Right renal pelvis (tissue), 4 donors: ENCODE data around the gene AR. TPM values are rescaled to one million over a fixed set of nuclear protein-coding genes. Genes with fewer than 3 reads are reported as not detected.

Experiments
- DNase-seq, 4 donors: peaks; one replicate each; pipeline ENCODE4 v3.0.0-alpha.2; 2013; ENCODE audit warnings: low read depth in 4 of 4, low spot score in 3 of 4, missing footprints in 1 of 4
- polyA plus RNA-seq, 4 donors: library from polyadenylated mRNA; unstranded; fragments of 120-200 nt; gene quantifications; one replicate each; pipeline ENCODE4 v1.2.1, GENCODE V29; 2013; ENCODE audit not compliant: insufficient read length in 4 of 4

Gene AR
- polyA plus RNA-seq, 4 donors = 2.8 to 4.2 (median 3.7) TPM

DNA sequence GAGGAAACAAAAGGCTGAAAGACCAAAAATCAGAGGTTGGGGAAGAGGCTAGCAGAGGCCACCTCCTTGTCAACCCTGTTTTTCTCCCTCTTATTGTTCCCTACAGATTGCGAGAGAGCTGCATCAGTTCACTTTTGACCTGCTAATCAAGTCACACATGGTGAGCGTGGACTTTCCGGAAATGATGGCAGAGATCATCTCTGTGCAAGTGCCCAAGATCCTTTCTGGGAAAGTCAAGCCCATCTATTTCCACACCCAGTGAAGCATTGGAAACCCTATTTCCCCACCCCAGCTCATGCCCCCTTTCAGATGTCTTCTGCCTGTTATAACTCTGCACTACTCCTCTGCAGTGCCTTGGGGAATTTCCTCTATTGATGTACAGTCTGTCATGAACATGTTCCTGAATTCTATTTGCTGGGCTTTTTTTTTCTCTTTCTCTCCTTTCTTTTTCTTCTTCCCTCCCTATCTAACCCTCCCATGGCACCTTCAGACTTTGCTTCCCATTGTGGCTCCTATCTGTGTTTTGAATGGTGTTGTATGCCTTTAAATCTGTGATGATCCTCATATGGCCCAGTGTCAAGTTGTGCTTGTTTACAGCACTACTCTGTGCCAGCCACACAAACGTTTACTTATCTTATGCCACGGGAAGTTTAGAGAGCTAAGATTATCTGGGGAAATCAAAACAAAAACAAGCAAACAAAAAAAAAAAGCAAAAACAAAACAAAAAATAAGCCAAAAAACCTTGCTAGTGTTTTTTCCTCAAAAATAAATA, 179.9 kb downstream of the AR start:
- DNase-seq = no peak

DNA sequence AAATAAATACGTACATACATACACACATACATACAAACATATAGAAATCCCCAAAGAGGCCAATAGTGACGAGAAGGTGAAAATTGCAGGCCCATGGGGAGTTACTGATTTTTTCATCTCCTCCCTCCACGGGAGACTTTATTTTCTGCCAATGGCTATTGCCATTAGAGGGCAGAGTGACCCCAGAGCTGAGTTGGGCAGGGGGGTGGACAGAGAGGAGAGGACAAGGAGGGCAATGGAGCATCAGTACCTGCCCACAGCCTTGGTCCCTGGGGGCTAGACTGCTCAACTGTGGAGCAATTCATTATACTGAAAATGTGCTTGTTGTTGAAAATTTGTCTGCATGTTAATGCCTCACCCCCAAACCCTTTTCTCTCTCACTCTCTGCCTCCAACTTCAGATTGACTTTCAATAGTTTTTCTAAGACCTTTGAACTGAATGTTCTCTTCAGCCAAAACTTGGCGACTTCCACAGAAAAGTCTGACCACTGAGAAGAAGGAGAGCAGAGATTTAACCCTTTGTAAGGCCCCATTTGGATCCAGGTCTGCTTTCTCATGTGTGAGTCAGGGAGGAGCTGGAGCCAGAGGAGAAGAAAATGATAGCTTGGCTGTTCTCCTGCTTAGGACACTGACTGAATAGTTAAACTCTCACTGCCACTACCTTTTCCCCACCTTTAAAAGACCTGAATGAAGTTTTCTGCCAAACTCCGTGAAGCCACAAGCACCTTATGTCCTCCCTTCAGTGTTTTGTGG, 180.7 kb downstream of the AR start:
- DNase-seq = no peak

DNA sequence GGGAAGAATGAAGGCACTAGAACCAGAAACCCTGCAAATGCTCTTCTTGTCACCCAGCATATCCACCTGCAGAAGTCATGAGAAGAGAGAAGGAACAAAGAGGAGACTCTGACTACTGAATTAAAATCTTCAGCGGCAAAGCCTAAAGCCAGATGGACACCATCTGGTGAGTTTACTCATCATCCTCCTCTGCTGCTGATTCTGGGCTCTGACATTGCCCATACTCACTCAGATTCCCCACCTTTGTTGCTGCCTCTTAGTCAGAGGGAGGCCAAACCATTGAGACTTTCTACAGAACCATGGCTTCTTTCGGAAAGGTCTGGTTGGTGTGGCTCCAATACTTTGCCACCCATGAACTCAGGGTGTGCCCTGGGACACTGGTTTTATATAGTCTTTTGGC, 181.7 kb downstream of the AR start:
- DNase-seq = no peak

DNA sequence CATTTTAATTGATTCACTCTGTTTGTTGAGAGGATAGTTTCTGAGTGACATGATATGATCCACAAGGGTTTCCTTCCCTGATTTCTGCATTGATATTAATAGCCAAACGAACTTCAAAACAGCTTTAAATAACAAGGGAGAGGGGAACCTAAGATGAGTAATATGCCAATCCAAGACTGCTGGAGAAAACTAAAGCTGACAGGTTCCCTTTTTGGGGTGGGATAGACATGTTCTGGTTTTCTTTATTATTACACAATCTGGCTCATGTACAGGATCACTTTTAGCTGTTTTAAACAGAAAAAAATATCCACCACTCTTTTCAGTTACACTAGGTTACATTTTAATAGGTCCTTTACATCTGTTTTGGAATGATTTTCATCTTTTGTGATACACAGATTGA, 182.2 kb downstream of the AR start:
- no peak for DNase-seq

DNA sequence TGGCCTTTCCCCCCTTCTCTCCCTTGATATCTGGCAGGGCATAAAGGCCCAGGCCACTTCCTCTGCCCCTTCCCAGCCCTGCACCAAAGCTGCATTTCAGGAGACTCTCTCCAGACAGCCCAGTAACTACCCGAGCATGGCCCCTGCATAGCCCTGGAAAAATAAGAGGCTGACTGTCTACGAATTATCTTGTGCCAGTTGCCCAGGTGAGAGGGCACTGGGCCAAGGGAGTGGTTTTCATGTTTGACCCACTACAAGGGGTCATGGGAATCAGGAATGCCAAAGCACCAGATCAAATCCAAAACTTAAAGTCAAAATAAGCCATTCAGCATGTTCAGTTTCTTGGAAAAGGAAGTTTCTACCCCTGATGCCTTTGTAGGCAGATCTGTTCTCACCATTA, 183.8 kb downstream of the AR start:
- no peak for DNase-seq

DNA sequence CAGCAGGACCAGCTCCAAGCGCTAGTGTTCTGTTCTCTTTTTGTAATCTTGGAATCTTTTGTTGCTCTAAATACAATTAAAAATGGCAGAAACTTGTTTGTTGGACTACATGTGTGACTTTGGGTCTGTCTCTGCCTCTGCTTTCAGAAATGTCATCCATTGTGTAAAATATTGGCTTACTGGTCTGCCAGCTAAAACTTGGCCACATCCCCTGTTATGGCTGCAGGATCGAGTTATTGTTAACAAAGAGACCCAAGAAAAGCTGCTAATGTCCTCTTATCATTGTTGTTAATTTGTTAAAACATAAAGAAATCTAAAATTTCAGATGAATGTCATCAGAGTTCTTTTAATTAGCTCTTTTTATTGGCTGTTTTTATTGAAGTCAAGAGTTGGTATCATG, 186.5 kb downstream of the AR start:
- no peak for DNase-seq

DNA sequence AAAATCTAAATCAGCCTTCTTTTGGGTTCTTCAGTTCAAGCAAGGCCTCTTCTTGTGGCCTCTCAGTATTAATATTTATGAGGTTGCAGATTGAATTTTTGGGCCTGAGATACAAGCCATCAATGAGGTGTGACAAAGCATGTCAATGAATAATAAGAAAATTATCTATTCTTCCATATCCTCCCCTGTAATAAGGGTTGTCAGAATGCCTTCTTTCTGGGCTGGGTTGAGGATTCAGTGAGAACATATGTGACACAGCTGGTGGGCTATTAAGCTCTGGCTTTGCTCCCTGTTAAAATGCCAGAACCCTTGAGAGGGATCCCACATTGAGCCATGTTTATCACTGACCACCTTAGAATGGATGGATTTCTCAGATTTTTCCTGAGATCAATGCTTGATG, 187.2 kb downstream of the AR start:
- no peak for DNase-seq

DNA sequence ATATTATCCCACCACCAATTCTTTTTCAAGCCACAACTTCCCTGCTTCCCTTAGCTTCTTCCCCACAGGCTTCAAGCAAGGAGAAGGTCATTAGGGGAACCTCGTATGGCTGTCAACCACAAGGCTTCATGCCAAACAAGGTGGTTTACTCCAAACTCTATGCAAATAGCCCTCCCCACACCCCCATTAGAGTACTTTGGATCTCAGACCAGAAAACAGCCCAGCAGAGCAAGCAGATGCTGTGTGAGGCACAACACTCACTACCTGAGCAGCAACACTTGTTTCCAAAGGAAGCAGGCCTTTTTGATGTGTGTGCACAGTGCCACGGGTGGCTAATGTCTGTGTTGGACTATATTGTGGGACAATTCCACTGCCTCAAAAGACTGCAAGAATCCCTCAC, 189.0 kb downstream of the AR start:
- DNase-seq = no peak

DNA sequence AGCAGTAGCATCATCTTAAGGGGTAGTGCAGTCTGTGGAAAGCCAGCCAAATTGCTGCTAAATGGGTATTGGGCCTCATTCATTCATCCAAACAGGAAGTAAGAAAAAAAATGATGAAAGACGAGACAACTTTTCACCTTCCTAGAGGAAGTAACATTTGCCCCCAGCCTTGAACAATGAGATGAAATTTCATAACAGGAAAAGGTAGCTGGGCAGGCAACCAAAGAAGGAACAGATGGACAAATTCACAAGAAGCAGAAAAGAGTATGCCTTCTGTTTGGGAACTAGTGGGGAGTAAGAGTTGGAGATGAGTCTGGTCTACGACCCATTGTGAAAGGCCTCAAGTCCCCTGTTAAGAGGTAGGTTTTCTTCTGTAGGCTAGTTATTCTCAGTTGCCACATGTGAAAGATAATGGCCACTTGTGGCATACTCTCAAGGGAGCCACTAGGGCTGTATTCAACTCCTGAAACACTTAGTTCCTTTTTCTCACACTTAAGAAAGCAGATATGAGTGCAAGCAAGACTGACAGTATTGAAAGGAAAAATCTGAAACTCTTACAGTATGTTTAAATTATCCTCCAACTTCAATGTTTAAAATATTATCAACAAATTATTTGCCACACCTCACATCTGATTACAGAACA, 190.4 kb downstream of the AR start:
- no peak for DNase-seq

DNA sequence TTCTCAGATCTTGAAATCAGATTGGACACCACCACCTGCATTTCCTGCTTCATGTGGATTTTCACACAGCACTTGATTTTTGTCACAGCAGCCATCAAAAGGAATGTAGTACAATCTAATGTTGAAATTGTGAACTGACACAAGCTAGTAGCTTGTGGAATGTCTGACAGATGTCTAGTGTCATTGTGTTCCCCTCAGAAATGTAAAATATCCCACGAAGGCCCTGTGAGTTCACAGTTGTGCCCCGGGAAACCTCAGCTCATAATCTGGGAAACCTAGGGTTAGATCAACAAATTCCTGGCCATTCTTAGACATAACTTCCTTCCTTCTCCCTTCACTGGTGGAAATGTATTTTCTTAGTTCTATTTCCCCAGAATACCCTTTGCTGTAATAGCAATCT, 205.7 kb downstream of the AR start:
- DNase-seq = peak in 1 of 4 donors; percentile 4

DNA sequence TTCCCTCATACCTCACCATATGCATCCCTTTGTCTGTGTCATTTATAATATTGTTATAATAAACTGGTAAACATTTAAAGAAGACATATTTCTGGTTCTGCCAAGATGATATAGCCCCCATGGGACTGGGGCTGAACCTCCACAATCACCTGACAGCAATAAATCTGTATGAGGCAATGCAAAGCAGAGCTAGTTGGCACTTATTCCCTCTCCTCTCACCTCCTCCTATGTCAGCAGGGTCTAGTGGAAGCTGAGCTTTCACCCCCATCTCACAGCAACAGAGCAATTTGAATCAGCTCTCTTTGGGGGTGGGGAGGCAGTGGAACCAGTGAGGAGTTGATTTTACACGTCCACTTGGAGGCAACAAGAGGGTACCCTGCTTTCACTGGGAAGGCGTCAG, 206.9 kb downstream of the AR start:
- DNase-seq = no peak

DNA sequence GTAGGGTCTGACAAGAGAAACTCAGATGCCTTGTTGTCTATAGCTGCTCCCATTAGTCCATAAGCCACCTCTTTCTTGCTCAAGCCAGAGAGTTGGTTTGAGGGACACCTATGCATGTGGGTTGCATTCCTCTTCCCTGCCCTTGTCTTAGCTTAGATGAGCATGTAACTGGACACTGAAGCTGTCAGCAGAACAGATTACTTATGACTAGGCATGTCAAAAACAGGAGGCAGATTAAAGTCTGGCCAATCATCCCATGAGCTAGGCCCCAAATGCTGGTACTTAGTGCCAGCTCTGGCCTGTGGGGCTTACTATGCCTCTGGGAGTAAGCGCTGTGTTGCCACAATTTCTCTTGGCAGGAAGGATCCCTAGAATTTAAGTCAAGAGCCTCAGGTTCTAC, 215.2 kb downstream of the AR start:
- DNase-seq = no peak

DNA sequence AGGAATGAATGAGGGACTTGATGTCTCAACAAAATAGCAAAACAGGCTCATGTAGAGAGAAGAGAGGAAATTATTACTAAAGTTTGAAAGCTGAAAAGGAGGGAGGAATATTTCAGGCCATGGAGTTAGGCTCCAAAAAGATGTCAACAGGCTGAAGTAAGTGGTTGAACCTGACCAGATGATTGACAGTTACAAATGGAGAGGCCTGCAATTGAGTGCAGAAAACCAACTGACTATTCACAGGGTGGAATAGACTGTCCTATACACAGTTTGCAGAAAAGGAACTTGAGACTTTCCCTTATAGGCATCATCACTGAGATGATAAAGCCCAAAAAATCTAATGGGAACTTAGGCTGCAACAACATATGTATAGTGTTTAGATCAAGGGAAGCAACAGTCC, 233.3 kb downstream of the AR start:
- no peak for DNase-seq

DNA sequence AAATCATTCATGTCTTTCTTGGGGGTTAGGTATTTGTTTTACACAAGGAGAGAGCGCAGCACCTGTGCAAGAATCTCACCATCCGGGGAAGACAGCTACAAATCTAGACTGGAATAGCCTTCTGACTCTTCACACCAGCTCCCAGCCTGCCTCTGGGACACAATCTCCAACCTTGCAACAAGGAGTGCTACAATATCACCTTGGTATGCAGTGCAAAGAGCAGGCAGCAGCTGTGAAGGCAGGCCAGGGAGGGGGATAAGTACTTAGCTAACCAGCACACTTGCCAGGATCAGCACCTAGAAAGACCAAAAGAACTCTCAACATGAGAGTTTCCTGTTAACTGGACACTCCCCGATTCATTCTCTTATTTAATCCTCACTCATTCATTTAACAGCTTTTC, 235.3 kb downstream of the AR start:
- DNase-seq = no peak
